OCI-M2 (cell line): ENCODE data around the gene MTUS2.

ENCODE experiments used
- DNase-seq: peaks from one replicate; lab custom pipeline; 2025; ENCODE audit not compliant: unreplicated experiment; lab: John Stamatoyannopoulos, UW

MTUS2 gene

GRCh38 chr13:28820099-28821051, at the start of gene MTUS2:
MTUS2 (plus strand) TSS chr13:28820339.
- no peak for DNase-seq

- DNase-seq, result no peak
Measured at GRCh38 chr13:28778308-28779215, 41.6 kb upstream of the MTUS2 start.

DNA sequence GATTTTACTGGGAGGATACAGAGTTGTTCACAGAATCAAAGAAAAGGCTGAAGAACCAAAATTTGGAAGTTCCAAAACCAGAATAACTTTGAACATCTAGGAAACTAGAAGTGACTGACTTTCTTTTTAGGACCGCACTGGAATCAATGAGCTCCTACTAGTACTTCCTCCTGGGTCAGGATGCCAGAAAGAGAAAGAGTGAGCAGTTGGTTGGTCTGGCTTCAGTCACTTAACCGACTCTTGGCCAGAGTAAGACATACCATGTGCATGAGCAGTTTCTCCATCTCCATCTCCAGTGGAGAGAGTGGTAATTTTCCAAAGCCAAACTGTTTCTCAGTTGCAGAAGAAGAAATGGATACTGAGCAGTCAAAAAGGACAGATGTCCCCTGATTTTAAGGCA, 27.1 kb upstream of the MTUS2 start:
- DNase-seq, result no peak

DNA sequence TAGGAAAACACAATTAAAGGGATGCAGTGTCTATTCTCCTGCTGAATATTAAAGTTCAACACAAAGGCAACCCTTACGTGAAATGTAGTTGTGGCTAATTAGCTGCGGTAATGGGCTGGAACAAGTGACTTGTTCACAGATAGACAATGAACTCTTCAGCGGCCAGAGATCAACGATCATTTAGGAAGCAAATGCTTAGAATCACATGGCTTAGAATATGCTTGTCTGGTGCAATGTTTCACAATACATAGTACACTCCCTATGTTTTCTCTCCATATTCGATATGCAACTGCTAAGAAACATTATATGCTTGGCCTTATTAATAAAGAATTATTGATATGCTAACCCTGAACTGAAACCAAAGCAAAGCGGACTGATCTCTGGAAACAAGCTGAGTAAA, 25.7 kb upstream of the MTUS2 start:
- DNase-seq, result no peak

GRCh38 chr13:28796938-28797257, 23.2 kb upstream of the MTUS2 start:
- no peak for DNase-seq

DNA sequence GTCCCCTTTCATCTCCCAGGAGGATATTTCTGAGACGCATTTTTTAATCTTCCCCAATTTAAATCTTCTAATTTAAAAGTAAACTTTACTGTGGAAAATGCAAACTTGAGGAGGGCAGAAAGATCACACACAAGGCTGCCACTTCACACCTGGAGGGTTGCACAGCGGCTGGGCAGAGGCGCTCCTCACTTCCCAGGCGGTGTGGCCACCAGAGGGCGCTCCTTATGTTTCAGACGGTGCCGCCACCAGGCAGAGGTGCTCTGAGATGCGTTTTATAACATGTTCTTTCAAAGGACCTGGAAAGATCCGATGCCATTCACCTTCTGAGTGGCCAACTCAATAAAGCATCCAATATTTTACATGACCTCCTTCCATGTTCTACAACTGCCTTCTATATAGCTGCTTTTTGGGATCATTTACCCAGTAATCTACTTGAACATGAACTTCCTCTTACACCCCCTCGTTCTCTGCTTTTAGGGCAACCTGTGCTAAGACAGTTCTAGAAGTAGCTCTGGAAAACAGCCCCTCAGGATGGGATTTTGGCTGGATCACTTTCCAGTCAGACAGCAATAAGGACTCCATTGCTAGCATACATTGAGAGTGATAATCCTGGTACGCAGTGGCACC, 14.8 kb upstream of the MTUS2 start:
- DNase-seq, result no peak

DNA sequence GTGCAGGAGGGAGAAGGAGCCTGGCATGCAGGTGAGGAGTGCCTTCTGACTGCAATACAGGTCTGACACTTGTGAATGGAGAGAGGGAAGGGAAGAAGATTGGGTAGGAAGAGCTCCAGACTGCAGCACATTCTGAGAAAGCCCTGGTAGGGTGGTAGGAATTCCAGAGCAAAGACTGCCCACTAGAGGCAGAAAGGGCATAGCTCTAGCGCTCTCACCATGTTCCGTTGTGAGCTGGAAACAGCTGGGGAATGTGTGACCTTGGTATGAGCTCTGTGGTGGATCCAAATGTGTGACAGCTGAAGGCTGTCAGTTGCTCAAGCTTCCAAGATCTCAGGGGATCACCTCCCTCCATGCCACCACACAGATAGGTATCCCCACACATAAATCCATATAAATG, 2.9 kb upstream of the MTUS2 start:
- DNase-seq, result no peak

- no peak for DNase-seq
Measured at GRCh38 chr13:28819046-28819730, 951 bp upstream of the MTUS2 start.

- no peak for DNase-seq
Measured at GRCh38 chr13:28819735-28820098, 422 bp upstream of the MTUS2 start.

DNA sequence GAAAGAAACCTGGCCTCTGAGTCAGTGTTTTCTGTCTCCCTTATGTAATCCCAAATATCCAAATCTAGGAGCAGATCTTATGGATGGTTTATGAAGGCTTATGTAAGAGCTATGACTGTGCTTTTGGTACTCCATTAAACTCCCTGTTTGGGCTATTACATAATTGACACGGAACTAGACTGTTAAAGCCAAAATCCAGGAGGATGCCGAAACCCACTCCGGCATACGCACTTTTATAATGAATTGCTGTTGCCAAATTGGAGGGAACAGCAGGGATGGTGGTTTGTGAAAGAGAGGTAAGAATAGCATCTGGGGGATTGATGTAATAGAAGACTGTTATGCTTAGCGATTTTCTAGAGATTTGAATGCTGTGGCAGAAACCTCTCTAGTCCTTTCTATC, 2.0 kb downstream of the MTUS2 start:
- no peak for DNase-seq

- no peak for DNase-seq
Measured at GRCh38 chr13:28822801-28823200, 2.7 kb downstream of the MTUS2 start.

- no peak for DNase-seq
Measured at GRCh38 chr13:28825379-28825778, 5.2 kb downstream of the MTUS2 start.

GRCh38 chr13:28826368-28826767, 6.2 kb downstream of the MTUS2 start:
- no peak for DNase-seq

DNA sequence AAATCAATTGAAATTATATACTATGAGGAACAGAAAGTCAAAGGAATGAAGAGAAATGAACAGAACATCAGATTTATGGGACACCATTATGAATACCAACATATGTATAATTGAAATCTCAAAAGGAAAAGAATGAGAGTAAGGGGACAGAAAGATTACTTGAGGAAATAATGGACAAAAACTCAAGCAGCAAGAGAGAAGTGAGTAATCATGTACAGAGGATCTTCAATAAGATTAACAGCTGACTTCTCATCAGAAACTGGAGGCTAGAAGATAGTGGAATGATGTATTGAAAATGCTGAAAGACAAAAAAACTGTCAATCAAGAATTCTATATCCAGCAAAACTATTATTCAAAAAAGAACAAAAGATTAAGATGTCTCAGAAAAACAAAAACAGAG, 10.4 kb downstream of the MTUS2 start:
- DNase-seq, result no peak

DNA sequence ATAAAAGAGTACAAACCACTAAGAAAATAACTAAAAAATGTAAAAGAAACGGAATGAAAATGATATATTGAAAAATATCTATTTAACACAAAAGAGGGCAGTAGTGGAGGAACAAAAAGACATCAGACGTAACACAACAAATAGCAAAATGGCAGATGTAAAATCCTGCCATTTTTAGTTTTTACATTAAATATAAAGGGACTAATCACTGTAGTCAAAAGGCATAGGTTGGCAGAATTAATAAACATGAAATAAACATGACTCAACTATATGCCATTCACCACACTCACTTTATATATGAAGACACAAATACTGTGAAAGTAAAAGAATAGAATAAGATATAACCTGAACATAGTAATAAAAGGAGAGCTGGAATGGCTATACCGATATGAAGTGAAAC, 11.0 kb downstream of the MTUS2 start:
- DNase-seq, result no peak

DNA sequence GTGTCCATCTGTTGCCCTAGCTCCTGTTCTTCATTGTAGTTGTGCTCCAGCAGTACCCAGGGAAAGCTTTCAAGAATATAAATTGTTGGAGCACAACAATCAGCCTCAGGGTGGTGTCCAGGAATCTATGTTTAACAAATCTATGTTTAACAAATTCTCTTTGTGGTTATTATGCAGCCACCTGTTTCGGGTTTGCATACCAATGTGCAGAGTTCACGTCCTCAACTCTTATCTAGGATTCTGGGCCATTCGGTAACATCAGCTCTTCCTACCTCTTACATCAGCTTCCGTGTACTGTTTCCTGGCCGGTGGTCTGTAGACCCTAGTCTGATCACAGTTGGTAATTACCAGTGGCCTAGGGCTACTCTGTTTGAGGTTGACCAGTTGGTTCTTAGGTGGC, 17.0 kb downstream of the MTUS2 start:
- DNase-seq, result no peak

- no peak for DNase-seq
Measured at GRCh38 chr13:28843639-28844038, 23.5 kb downstream of the MTUS2 start.

DNA sequence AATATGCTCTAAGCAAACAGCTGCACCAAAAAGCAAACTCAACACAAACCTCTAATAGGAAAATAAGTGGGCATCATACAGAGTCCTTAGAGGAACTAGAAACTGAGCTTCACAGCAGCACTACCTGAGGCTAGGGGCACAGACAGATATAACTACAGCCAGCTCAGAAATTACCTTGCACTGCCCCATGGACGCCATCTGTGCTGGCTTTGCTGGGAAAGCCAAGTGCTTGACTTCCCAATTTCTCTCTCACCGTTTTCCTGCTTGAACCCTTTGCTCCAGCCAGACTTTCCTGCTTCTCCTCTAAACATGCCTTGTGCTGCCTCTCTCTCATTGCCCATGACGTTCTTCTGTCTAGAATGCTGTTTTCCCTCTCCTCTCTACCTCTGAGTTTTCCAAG, 29.3 kb downstream of the MTUS2 start:
- DNase-seq, result no peak

DNA sequence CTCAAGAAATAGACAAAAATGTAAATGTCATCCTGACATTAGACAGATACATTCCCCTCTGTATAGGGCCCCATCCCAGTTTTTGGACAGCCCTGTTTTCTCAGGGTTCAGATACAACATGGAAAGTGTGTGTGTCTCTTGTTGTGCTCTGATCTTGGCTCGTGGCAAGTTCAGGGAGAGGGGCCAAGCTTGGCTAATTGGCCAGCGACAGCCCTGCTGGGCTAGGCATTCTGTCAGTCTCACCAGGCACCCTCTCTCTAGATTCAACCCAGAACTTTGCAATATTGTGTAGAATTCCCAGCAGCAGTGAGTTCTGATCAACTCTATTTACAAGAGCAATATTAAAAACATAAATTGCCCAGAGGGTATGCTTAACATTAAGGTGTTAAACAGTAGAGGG, 30.1 kb downstream of the MTUS2 start:
- no peak for DNase-seq

- DNase-seq, result no peak
Measured at GRCh38 chr13:28851422-28851821, 31.3 kb downstream of the MTUS2 start.

DNA sequence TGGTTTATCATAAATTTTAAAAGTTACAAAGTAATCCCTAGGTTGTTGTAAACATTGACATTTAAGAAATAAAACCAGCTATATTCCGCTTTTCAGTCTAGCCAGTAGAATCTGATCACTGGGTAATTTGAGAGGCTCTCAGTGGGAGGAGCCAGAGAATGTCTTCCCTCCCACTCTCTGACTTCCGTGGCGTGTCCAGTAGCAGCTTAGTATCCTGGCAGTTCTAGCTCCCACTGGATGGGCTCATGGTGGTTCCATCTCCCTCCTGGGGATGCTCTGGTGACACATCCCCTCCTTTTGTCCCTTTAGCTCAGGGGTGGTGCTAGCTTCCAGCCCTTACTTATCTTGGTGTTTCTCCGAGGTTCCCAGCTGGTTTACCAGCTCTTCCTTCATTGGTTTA, 34.5 kb downstream of the MTUS2 start:
- DNase-seq, result no peak
